Esophagus muscularis mucosa (tissue), 3 donors: Measurements from ENCODE around the gene FMO2.

Source experiments
- CTCF ChIP-seq, 3 experiments: fragments of 200-600 bp in 2 of 3; fragments of 450-650 bp in 1 of 3; sonication (generic) in 2 of 3; IDR thresholded peaks; one replicate each; pipeline ENCODE4 v1.5.1; 2017 to 2019; ENCODE audit warnings: antibody characterized with exemption in 3 of 3, mild to moderate bottlenecking in 2 of 3, moderate library complexity in 1 of 3
- POLR2A ChIP-seq: fragments of 450-650 bp; IDR thresholded peaks from one replicate; pipeline ENCODE4 v1.6.1; 2017; ENCODE audit warnings: antibody characterized with exemption, moderate library complexity, mild to moderate bottlenecking, low read depth
- POLR2AphosphoS5 ChIP-seq, 2 donors: sonication (generic); formaldehyde crosslinking; IDR thresholded peaks; one replicate each; pipeline ENCODE4 v1.6.1; 2017; ENCODE audit warnings: antibody characterized with exemption in 2 of 2

GRCh38 chr1:171166361-171166760 is 18.7 kb upstream of the FMO2 start:
- TF ChIP-seq CTCF (IDR thresholded peaks at IDR 0.05) (no peak), POLR2A (no peak), POLR2AphosphoS5 (IDR thresholded peaks at IDR 0.05) (no peak)
